H1 (cell line): ENCODE measurements around the gene MAGIX. TPM values are rescaled to one million over a fixed set of nuclear protein-coding genes. Genes with fewer than 3 reads are reported as not detected.

Source experiments
- CHD7 ChIP-seq: fragments of 300-600 bp; sonication (generic); IDR thresholded peaks from 2 replicates; pipeline ENCODE4 v1.7.1; 2012; ENCODE audit warnings: low read length, moderate library complexity, mild to moderate bottlenecking, inconsistent platforms; ENCODE audit not compliant: insufficient replicate concordance
- FOSL1 ChIP-seq: IDR thresholded peaks from 2 replicates; pipeline ENCODE4 v1.6.1; 2011; ENCODE audit warnings: mild to moderate bottlenecking, low read depth, low read length, moderate library complexity; ENCODE audit not compliant: insufficient read depth
- RBBP5 ChIP-seq: IDR thresholded peaks from 2 replicates; pipeline ENCODE4 v1.7.1; 2012; ENCODE audit warnings: low read depth, mild to moderate bottlenecking, inconsistent platforms, low read length, moderate library complexity, borderline replicate concordance
- TAF1 ChIP-seq: IDR thresholded peaks from 2 replicates; pipeline ENCODE4 v1.6.1; 2011; ENCODE audit warnings: mild to moderate bottlenecking, low read depth, low read length
- polyA plus RNA-seq, 7 experiments: library from polyadenylated mRNA; depleted of rRNA in 3 of 7; stranded (reverse) in 5 of 7; unstranded in 2 of 7; fragments of >200 nt in 5 of 7; fragments of 200-250 nt in 2 of 7; gene quantifications; 1 replicate in 5 of 7; 2 replicates in 1 of 7; 4 replicates in 1 of 7; pipeline versions ENCODE4 v1.2.1 to v1.2.3, GENCODE V29; 2011 to 2013; ENCODE audit warnings: missing spikeins in 2 of 7, mixed read lengths in 2 of 7
- total RNA-seq: library from RNA; stranded (reverse); fragmentation: NEBNext Ultra II Directional; extraction: Animal tissue kit (Norgen Biotek cat#: 25700); gene quantifications from 2 replicates; pipeline ENCODE4 v1.2.1, GENCODE V29; 2021

Gene MAGIX
- total and polyA plus RNA-seq, 2 of the 8 experiments (the other 6 are each of a cell fraction or from before 2014, with no cell fraction given) = 0.37 to 1.1 TPM

- TF ChIP-seq CHD7 (no peak), FOSL1 (no peak), TAF1 (no peak), RBBP5 (no peak)
- TF ChIP-seq, all 59 proteins: peak for 0
These were observed at the start of gene MAGIX (continued) for GRCh38 chrX:49162620-49163019.
